Upper lobe of left lung (tissue), 4 donors: ENCODE measurements around the gene EYS.

Source experiments
- CTCF ChIP-seq, 6 experiments: fragments of 450-650 bp in 4 of 6; fragments of 200-600 bp in 2 of 6; sonication (generic) in 2 of 6; IDR thresholded peaks; one replicate each; pipeline ENCODE4 v1.5.1; 2016 to 2019; ENCODE audit warnings: antibody characterized with exemption in 6 of 6
- EP300 ChIP-seq, 4 donors: sonication (generic); formaldehyde crosslinking; IDR thresholded peaks; one replicate each; pipeline ENCODE4 v1.5.1; 2017; ENCODE audit warnings: antibody characterized with exemption in 4 of 4, control low read depth in 2 of 4
- POLR2A ChIP-seq, 4 donors: fragments of 450-650 bp; IDR thresholded peaks; one replicate each; pipeline ENCODE4 v1.5.1; 2016 to 2017; ENCODE audit warnings: antibody characterized with exemption in 4 of 4, mild to moderate bottlenecking in 2 of 4
- POLR2AphosphoS5 ChIP-seq, 2 donors: sonication (generic); formaldehyde crosslinking; IDR thresholded peaks; one replicate each; pipeline ENCODE4 v1.5.1; 2017; ENCODE audit warnings: antibody characterized with exemption in 2 of 2

GRCh38 chr6:64504503-64504902 is 1202.5 kb downstream of the EYS start:
- TF ChIP-seq CTCF (IDR thresholded peaks at IDR 0.05), result no peak
- no peak for TF ChIP-seq POLR2AphosphoS5 (IDR thresholded peaks at IDR 0.05)
- TF ChIP-seq POLR2A (IDR thresholded peaks at IDR 0.05), result no peak
- TF ChIP-seq EP300 (IDR thresholded peaks at IDR 0.05), result no peak
